HEK293 (cell line): ENCODE results near the gene TK2.

Experiments used
- CTCF ChIA-PET: fragments of 350-600 bp; formaldehyde crosslinking; extraction: SDS; loops from one replicate; lab custom pipeline; 2021; ENCODE audit warnings: antibody characterized with exemption; lab: Yijun Ruan, JAX
- POLR2A ChIA-PET: fragments of 300-600 bp; formaldehyde crosslinking; extraction: SDS; loops from one replicate; lab custom pipeline; 2020; ENCODE audit warnings: antibody characterized with exemption, inconsistent platforms; lab: Yijun Ruan, JAX
- H3K27ac ChIP-seq: fragments of 200-500 bp; sonication (Bioruptor generic); 2 replicates; pipeline ENCODE4 v1.5.1; 2014; ENCODE audit warnings: low read depth, low read length, control low read depth, inconsistent platforms; ENCODE audit errors: extremely low read depth
- H3K36me3 ChIP-seq, 2 experiments: fragments of 200-500 bp in 1 of 2; sonication (Bioruptor generic) in 1 of 2; 1 replicate in 1 of 2; 2 replicates in 1 of 2; pipeline ENCODE4 v1.5.1; 2014 to 2017; ENCODE audit warnings: inconsistent platforms in 2 of 2, low read length in 2 of 2; ENCODE audit not compliant: control insufficient read depth in 2 of 2, insufficient read depth in 1 of 2
- H3K4me1 ChIP-seq: fragments of 200-500 bp; sonication (Bioruptor generic); 2 replicates; pipeline ENCODE4 v1.5.1; 2014; ENCODE audit warnings: mild to moderate bottlenecking, low read length, inconsistent platforms; ENCODE audit not compliant: control insufficient read depth, insufficient read depth
- H3K4me3 ChIP-seq: 2 replicates; pipeline ENCODE4 v1.5.1; 2011; ENCODE audit warnings: low read depth, mild to moderate bottlenecking, control low read depth, low read length, moderate library complexity
- H3K9me3 ChIP-seq: fragments of 200-500 bp; sonication (Bioruptor generic); 2 replicates; pipeline ENCODE4 v1.5.1; 2014; ENCODE audit warnings: low read depth, low read length, inconsistent platforms; ENCODE audit not compliant: control insufficient read depth, insufficient read depth
- GLI4 ChIP-seq: fragments of 450-650 bp; formaldehyde crosslinking; IDR thresholded peaks from 2 replicates; pipeline ENCODE4 v1.5.1; 2016; ENCODE audit warnings: missing biosample characterization, missing genetic modification characterization
- KLF8 ChIP-seq: fragments of 450-650 bp; formaldehyde crosslinking; IDR thresholded peaks from 2 replicates; pipeline ENCODE4 v1.5.1; 2016; ENCODE audit warnings: missing biosample characterization, missing genetic modification characterization
- OSR2 ChIP-seq: fragments of 450-650 bp; formaldehyde crosslinking; IDR thresholded peaks from 2 replicates; pipeline ENCODE4 v1.5.1; 2016; ENCODE audit warnings: missing biosample characterization, missing genetic modification characterization
- PRDM1 ChIP-seq: fragments of 450-650 bp; formaldehyde crosslinking; IDR thresholded peaks from 2 replicates; pipeline ENCODE4; 2016; ENCODE audit warnings: missing biosample characterization, missing genetic modification characterization
- RBAK ChIP-seq: fragments of 450-650 bp; formaldehyde crosslinking; IDR thresholded peaks from 2 replicates; pipeline ENCODE4 v1.5.1; 2016; ENCODE audit warnings: missing biosample characterization, missing genetic modification characterization
- SP3 ChIP-seq: fragments of 450-650 bp; formaldehyde crosslinking; IDR thresholded peaks from 2 replicates; pipeline ENCODE4 v1.5.1; 2016; ENCODE audit warnings: missing biosample characterization, missing genetic modification characterization
- TCF7L2 ChIP-seq: IDR thresholded peaks from 2 replicates; pipeline ENCODE4 v1.6.1; 2011; ENCODE audit warnings: low read depth, mild to moderate bottlenecking, inconsistent platforms, low read length, moderate library complexity, borderline replicate concordance
- ZBTB17 ChIP-seq: fragments of 450-650 bp; formaldehyde crosslinking; IDR thresholded peaks from 2 replicates; pipeline ENCODE4 v1.5.1; 2016; ENCODE audit warnings: missing biosample characterization, missing genetic modification characterization
- ZFP69B ChIP-seq: fragments of 450-650 bp; formaldehyde crosslinking; IDR thresholded peaks from 2 replicates; pipeline ENCODE4 v1.5.1; 2016; ENCODE audit warnings: missing biosample characterization, missing genetic modification characterization
- ZIC2 ChIP-seq: fragments of 450-650 bp; formaldehyde crosslinking; IDR thresholded peaks from 2 replicates; pipeline ENCODE4 v1.5.1; 2016; ENCODE audit warnings: missing biosample characterization, missing genetic modification characterization
- ZNF121 ChIP-seq: fragments of 450-650 bp; formaldehyde crosslinking; IDR thresholded peaks from 2 replicates; pipeline ENCODE4 v1.5.1; 2016; ENCODE audit warnings: missing biosample characterization, missing genetic modification characterization
- ZNF132 ChIP-seq: fragments of 450-650 bp; formaldehyde crosslinking; IDR thresholded peaks from 2 replicates; pipeline ENCODE4 v1.5.1; 2017; ENCODE audit warnings: missing biosample characterization, missing genetic modification characterization, borderline replicate concordance
- ZNF146 ChIP-seq: fragments of 450-650 bp; formaldehyde crosslinking; IDR thresholded peaks from 2 replicates; pipeline ENCODE4 v1.5.1; 2016; ENCODE audit warnings: missing biosample characterization, missing genetic modification characterization
- ZNF221 ChIP-seq: fragments of 450-650 bp; formaldehyde crosslinking; IDR thresholded peaks from 2 replicates; pipeline ENCODE4 v1.5.1; 2017; ENCODE audit warnings: missing biosample characterization, missing genetic modification characterization, borderline replicate concordance
- ZNF302 ChIP-seq: fragments of 450-650 bp; formaldehyde crosslinking; IDR thresholded peaks from 2 replicates; pipeline ENCODE4 v1.5.1; 2016; ENCODE audit warnings: missing biosample characterization, missing genetic modification characterization, low read depth
- ZNF366 ChIP-seq: fragments of 450-650 bp; formaldehyde crosslinking; conservative IDR thresholded peaks from 2 replicates; pipeline ENCODE4 v1.5.1; 2016; ENCODE audit warnings: missing biosample characterization, missing genetic modification characterization
- ZNF514 ChIP-seq: fragments of 450-650 bp; formaldehyde crosslinking; IDR thresholded peaks from 2 replicates; pipeline ENCODE4 v1.5.1; 2016; ENCODE audit warnings: missing biosample characterization, missing genetic modification characterization
- ZNF555 ChIP-seq: fragments of 450-650 bp; formaldehyde crosslinking; conservative IDR thresholded peaks from 2 replicates; pipeline ENCODE4 v1.5.1; 2017; ENCODE audit warnings: missing biosample characterization, mild to moderate bottlenecking, missing genetic modification characterization, inconsistent platforms
- ZNF571 ChIP-seq: fragments of 450-650 bp; formaldehyde crosslinking; IDR thresholded peaks from 2 replicates; pipeline ENCODE4 v1.5.0; 2017; ENCODE audit warnings: missing biosample characterization, missing genetic modification characterization
- ZNF677 ChIP-seq: fragments of 450-650 bp; IDR thresholded peaks from 2 replicates; pipeline ENCODE4 v1.5.0; 2018; ENCODE audit warnings: missing biosample characterization, mild to moderate bottlenecking, missing genetic modification characterization, moderate library complexity
- ZNF707 ChIP-seq: fragments of 450-650 bp; formaldehyde crosslinking; IDR thresholded peaks from 2 replicates; pipeline ENCODE4 v1.5.1; 2016; ENCODE audit warnings: missing biosample characterization, missing genetic modification characterization
- ZNF792 ChIP-seq: fragments of 450-650 bp; formaldehyde crosslinking; IDR thresholded peaks from 2 replicates; pipeline ENCODE4 v1.5.1; 2016; ENCODE audit warnings: missing biosample characterization, missing genetic modification characterization
- ZNF837 ChIP-seq: fragments of 450-650 bp; formaldehyde crosslinking; IDR thresholded peaks from 2 replicates; pipeline ENCODE4 v1.5.1; 2016; ENCODE audit warnings: missing biosample characterization, missing genetic modification characterization
- ZNF843 ChIP-seq: fragments of 450-650 bp; formaldehyde crosslinking; IDR thresholded peaks from 2 replicates; pipeline ENCODE4 v1.5.1; 2016; ENCODE audit warnings: missing biosample characterization, missing genetic modification characterization
- TF ChIP-seq, protein P1 (sequence below): fragments of 450-650 bp; formaldehyde crosslinking; IDR thresholded peaks from 2 replicates; pipeline ENCODE4 v1.5.1; 2016; ENCODE audit warnings: missing biosample characterization, missing genetic modification characterization
- TF ChIP-seq, protein P2 (sequence below): fragments of 450-650 bp; IDR thresholded peaks from 2 replicates; pipeline ENCODE4 v1.5.1; 2018; ENCODE audit warnings: missing biosample characterization, missing genetic modification characterization
- TF ChIP-seq, protein P3 (sequence below): fragments of 450-650 bp; formaldehyde crosslinking; IDR thresholded peaks from 2 replicates; pipeline ENCODE4 v1.5.1; 2017; ENCODE audit warnings: missing biosample characterization, missing genetic modification characterization
- TF ChIP-seq, protein P4 (sequence below): fragments of 450-650 bp; formaldehyde crosslinking; IDR thresholded peaks from 2 replicates; pipeline ENCODE4 v1.5.1; 2017; ENCODE audit warnings: missing biosample characterization, missing genetic modification characterization

Gene TK2

DNA sequence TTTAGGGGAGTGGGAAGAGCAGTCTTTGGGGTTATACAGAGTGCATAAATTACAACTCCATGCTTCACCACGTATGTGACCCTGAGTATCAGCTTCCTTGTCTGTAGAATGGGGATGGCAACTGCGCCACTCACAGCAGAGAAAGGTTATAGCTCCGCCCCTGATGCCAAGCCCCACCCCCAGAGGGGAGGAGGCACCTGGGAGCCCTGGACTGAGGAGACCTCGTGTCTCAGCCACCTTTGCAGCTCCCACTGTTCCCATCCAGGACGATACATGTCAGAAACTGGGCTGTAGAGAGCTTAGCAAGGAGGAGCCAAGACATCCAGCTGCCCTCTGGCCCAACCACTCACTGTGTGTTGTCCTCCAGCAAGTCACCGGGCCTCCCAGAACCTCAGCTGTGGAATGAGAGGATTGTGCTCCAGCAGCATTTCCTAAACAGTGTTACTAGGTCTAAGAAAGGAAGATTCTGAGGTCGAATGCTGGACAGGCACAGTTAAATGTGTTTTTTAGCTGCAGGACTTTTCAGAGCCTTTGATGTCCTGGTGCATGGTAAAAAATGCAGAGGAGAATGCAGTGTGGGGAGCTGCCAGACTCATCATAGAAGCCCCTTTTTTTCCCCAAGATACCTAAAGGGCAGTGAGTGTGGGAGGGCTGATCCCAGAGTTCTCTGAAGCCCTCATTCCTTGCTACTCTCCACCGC, 73.4 kb downstream of the TK2 start (continued):
- TF ChIP-seq ZNF837 (tag by site-specific recombination) = no peak
- no peak for TF ChIP-seq ZNF302 (tag by site-specific recombination)
- TF ChIP-seq ZNF792 = no peak
- peak; percentile 23; the same call in 1 of the 2 replicates for TF ChIP-seq SP3 (tag by site-specific recombination)
- TF ChIP-seq RBAK (tag by site-specific recombination) = no peak
- no peak for TF ChIP-seq ZFP69B
- no peak for TF ChIP-seq GLI4 (tag by site-specific recombination)
- no peak for TF ChIP-seq ZNF555

DNA sequence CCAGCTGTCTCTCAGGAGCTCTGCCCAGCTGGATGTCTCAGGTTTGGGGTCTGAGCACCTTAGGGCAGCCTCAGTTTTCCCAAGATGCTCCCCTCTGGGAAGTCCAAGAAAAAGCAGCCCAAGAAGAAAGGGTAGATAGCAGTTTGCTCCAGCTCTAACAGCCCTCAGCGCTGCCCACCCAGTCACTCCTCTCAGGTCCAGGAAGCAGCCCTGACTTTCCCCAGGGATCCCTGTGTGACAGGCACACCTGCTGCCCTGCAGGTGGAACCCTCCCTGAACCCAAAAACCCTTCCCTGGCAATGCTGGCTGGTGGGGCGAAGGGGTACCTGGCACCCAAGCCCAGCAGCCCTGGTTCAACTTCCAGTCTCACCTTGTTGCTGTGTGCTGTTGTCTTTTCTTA, 74.7 kb downstream of the TK2 start:
- ChIA-PET POLR2A (interaction anchor here (0.6 to 1.0 kb wide), 3 partner anchors 14 to 121 kb away, joined by 3 to 7 read pairs (median 3); no protein-coding TSS in a partner anchor), CTCF (interaction anchor here (0.7 to 5.0 kb wide), 5 partner anchors 41 to 197 kb away, joined by 3 to 31 read pairs (median 4); no protein-coding TSS in a partner anchor)
- Histone ChIP-seq H3K9me3 (no peaks in the 10 kb centered on the region), H3K27ac (no peak overlapping the region), H3K4me1 (peaks cover 6% of the 10 kb centered on the region), H3K4me3 (no peak overlapping the region), H3K36me3 (no peaks in the 10 kb centered on the region)
- TF ChIP-seq PRDM1 (tag by site-specific recombination) (no peak), ZNF146 (tag by site-specific recombination) (no peak), ZNF221 (tag by site-specific recombination) (no peak), ZNF514 (tag by site-specific recombination) (no peak), TCF7L2 (no peak), ZNF677 (no peak), ZNF121 (tag by site-specific recombination) (no peak), ZNF555 (no peak)
- TF ChIP-seq, protein P1, sequence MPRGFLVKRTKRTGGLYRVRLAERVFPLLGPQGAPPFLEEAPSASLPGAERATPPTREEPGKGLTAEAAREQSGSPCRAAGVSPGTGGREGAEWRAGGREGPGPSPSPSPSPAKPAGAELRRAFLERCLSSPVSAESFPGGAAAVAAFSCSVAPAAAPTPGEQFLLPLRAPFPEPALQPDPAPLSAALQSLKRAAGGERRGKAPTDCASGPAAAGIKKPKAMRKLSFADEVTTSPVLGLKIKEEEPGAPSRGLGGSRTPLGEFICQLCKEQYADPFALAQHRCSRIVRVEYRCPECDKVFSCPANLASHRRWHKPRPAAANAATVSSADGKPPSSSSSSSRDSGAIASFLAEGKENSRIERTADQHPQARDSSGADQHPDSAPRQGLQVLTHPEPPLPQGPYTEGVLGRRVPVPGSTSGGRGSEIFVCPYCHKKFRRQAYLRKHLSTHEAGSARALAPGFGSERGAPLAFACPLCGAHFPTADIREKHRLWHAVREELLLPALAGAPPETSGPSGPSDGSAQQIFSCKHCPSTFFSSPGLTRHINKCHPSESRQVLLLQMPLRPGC (tag by site-specific recombination) = no peak
- TF ChIP-seq, protein P2, sequence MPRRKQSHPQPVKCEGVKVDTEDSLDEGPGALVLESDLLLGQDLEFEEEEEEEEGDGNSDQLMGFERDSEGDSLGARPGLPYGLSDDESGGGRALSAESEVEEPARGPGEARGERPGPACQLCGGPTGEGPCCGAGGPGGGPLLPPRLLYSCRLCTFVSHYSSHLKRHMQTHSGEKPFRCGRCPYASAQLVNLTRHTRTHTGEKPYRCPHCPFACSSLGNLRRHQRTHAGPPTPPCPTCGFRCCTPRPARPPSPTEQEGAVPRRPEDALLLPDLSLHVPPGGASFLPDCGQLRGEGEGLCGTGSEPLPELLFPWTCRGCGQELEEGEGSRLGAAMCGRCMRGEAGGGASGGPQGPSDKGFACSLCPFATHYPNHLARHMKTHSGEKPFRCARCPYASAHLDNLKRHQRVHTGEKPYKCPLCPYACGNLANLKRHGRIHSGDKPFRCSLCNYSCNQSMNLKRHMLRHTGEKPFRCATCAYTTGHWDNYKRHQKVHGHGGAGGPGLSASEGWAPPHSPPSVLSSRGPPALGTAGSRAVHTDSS (tag by site-specific recombination) = no peak
- TF ChIP-seq, protein P3, sequence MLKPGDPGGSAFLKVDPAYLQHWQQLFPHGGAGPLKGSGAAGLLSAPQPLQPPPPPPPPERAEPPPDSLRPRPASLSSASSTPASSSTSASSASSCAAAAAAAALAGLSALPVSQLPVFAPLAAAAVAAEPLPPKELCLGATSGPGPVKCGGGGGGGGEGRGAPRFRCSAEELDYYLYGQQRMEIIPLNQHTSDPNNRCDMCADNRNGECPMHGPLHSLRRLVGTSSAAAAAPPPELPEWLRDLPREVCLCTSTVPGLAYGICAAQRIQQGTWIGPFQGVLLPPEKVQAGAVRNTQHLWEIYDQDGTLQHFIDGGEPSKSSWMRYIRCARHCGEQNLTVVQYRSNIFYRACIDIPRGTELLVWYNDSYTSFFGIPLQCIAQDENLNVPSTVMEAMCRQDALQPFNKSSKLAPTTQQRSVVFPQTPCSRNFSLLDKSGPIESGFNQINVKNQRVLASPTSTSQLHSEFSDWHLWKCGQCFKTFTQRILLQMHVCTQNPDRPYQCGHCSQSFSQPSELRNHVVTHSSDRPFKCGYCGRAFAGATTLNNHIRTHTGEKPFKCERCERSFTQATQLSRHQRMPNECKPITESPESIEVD = no peak

DNA sequence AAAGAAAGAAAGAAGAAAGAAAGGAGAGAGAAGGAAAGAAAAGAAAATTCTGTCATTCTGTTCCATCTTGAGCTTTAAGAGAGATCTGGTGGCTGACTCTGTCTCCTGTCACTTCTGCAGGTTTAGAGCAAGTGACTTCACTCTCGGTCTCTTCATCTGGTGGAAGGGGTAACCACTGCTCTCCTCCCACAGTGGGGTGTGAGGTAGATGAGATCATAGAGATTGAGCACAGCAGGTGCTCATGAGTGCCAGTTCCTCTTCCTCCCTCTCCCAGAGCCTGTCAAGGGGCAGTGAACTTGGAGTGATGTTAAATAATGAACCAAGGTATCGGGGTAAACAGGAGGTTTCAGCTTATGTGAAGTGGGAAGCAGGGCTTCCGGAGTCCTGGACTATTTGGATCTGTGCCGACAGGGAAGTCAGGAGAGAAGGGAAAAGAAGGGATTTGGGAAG, 75.1 kb downstream of the TK2 start:
- Histone ChIP-seq H3K36me3 (no peaks in the 10 kb centered on the region), H3K9me3 (no peaks in the 10 kb centered on the region), H3K27ac (no peak overlapping the region), H3K4me3 (no peak overlapping the region), H3K4me1 (peaks cover 6% of the 10 kb centered on the region)
- POLR2A ChIA-PET = interaction anchor here (1.0 kb wide), 1 partner anchor 68 kb away, joined by 3 read pairs; no protein-coding TSS in a partner anchor
- CTCF ChIA-PET = interaction anchor here (0.6 to 5.0 kb wide), 7 partner anchors 10 to 197 kb away, joined by 3 to 31 read pairs (median 4); no protein-coding TSS in a partner anchor
- TF ChIP-seq ZNF707 (tag by site-specific recombination) = no peak
- TF ChIP-seq ZNF132 (tag by site-specific recombination) = no peak
- TF ChIP-seq KLF8 (tag by site-specific recombination) = no peak
- TF ChIP-seq ZNF571 (tag by site-specific recombination) = no peak
- peak; percentile 40; the same call in 1 of the 2 replicates for TF ChIP-seq ZNF843
- TF ChIP-seq, protein P4, sequence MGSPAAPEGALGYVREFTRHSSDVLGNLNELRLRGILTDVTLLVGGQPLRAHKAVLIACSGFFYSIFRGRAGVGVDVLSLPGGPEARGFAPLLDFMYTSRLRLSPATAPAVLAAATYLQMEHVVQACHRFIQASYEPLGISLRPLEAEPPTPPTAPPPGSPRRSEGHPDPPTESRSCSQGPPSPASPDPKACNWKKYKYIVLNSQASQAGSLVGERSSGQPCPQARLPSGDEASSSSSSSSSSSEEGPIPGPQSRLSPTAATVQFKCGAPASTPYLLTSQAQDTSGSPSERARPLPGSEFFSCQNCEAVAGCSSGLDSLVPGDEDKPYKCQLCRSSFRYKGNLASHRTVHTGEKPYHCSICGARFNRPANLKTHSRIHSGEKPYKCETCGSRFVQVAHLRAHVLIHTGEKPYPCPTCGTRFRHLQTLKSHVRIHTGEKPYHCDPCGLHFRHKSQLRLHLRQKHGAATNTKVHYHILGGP (tag by site-specific recombination) = no peak
- peak; percentile 81 for TF ChIP-seq ZNF366 (tag by site-specific recombination)
- peak; percentile 28; the same call in 1 of the 2 replicates for TF ChIP-seq OSR2 (tag by site-specific recombination)
- TF ChIP-seq ZIC2 (tag by site-specific recombination) = peak; percentile 74
- peak; percentile 61 for TF ChIP-seq ZBTB17 (tag by site-specific recombination)
